PC-3 (cell line): ENCODE measurements around the gene CA5A.
"Not testable (repeated sequence)": the region's sequence is repeated elsewhere in the genome, so short reads cannot be mapped to it uniquely, and the experiment has no call there.

Source experiments
- EZH2 ChIP-seq: fragments of 300-600 bp; sonication (generic); IDR thresholded peaks from one replicate; pipeline ENCODE4 v1.6.1; 2017; ENCODE audit warnings: antibody characterized with exemption, mild to moderate bottlenecking, low read length; ENCODE audit not compliant: unreplicated experiment
- TF ChIP-seq, protein P1 (sequence below): fragments of 300-600 bp; sonication (generic); conservative IDR thresholded peaks from 2 replicates; pipeline ENCODE4 v1.5.1; 2017; ENCODE audit warnings: antibody characterized with exemption, low read depth, mild to moderate bottlenecking, low read length

DNA sequence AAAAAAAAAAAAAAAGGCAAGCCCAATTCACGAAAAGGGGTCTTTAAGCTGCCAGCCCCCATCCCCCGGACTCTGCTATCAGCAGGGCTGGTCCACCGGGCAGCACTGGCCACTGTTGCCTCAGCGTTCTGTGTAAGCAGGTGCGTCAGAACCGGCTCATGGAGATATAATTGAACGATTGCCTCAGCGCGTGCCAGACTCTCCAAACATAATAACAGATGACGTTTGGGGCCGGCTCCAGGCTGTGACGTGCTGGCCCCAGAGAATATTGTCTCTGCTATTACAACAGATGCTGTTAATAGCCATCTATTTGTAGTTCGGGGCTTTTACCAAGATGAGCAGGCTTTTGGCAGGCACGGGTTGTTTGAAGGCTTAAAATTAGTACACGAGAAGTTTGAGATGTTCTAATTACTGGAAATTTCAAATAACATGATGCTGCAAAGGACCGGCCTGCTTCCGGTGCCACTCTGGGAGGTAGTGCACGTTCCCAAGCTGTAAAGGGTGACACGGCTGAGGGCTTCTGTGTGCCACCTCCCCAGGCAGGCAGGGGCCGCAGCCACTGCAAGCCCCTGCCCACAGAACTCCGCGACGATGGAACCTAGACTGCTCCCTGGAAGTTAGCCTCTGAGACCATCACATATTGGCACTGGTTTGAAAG is 25.1 kb downstream of the CA5A start:
- TF ChIP-seq, protein P1, sequence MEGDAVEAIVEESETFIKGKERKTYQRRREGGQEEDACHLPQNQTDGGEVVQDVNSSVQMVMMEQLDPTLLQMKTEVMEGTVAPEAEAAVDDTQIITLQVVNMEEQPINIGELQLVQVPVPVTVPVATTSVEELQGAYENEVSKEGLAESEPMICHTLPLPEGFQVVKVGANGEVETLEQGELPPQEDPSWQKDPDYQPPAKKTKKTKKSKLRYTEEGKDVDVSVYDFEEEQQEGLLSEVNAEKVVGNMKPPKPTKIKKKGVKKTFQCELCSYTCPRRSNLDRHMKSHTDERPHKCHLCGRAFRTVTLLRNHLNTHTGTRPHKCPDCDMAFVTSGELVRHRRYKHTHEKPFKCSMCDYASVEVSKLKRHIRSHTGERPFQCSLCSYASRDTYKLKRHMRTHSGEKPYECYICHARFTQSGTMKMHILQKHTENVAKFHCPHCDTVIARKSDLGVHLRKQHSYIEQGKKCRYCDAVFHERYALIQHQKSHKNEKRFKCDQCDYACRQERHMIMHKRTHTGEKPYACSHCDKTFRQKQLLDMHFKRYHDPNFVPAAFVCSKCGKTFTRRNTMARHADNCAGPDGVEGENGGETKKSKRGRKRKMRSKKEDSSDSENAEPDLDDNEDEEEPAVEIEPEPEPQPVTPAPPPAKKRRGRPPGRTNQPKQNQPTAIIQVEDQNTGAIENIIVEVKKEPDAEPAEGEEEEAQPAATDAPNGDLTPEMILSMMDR: not testable (repeated sequence)
- TF ChIP-seq EZH2: not testable (repeated sequence)
